Lower leg skin (tissue), 3 donors: Measurements from ENCODE around the gene SOS1.

Source experiments
- POLR2A ChIP-seq, 2 donors: fragments of 450-650 bp; IDR thresholded peaks; one replicate each; pipeline ENCODE4 v1.6.1; 2016 to 2017; ENCODE audit warnings: antibody characterized with exemption in 2 of 2, mild to moderate bottlenecking in 1 of 2, moderate library complexity in 1 of 2
- TF ChIP-seq, protein P1 (sequence below), 3 donors: fragments of 450-650 bp; IDR thresholded peaks; one replicate each; pipeline ENCODE4 v1.5.1; 2016; ENCODE audit warnings: antibody characterized with exemption in 3 of 3, mild to moderate bottlenecking in 3 of 3, moderate library complexity in 2 of 3

DNA sequence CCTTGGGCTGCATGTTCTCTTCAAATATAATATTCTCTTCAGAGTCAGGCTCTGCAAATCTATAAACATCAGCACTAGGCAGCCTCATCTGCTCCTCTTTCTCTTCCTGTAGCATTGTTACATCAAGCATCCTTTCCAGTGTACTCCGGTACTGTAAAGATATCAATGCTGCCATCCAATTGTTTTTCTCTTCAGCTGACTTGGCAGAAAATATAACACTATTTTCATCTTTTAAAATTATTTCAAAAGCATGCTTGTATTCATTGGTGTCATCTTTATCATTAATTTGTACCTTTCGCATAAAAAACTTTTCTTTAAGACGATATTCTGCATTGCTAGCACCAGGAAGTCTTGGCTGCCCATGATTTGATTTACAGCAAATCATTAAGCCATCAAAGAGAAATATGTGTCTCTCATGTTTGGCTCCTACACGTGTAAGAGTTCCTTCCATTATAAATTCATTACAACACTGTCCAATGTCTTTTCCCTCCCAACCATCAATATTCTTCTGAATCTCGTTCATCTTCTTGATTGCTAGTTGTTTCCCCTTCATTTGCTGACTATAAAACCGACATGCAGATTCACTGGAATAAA, 98.1 kb downstream of the SOS1 start:
- TF ChIP-seq, protein P1, sequence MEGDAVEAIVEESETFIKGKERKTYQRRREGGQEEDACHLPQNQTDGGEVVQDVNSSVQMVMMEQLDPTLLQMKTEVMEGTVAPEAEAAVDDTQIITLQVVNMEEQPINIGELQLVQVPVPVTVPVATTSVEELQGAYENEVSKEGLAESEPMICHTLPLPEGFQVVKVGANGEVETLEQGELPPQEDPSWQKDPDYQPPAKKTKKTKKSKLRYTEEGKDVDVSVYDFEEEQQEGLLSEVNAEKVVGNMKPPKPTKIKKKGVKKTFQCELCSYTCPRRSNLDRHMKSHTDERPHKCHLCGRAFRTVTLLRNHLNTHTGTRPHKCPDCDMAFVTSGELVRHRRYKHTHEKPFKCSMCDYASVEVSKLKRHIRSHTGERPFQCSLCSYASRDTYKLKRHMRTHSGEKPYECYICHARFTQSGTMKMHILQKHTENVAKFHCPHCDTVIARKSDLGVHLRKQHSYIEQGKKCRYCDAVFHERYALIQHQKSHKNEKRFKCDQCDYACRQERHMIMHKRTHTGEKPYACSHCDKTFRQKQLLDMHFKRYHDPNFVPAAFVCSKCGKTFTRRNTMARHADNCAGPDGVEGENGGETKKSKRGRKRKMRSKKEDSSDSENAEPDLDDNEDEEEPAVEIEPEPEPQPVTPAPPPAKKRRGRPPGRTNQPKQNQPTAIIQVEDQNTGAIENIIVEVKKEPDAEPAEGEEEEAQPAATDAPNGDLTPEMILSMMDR (IDR thresholded peaks at IDR 0.05), result no peak
- TF ChIP-seq POLR2A (IDR thresholded peaks at IDR 0.05), result no peak
